NCI-H1417 (cell line): ENCODE data around the gene PDIA2.

Experiments used
- DNase-seq, 3 experiments: peaks; one replicate each; lab custom pipeline; 2025; lab: John Stamatoyannopoulos, UW

Gene PDIA2

GRCh38 chr16:280991-281659 lies 1.8 kb upstream of the PDIA2 start:
- peak in 2 of 3 experiments; percentile 10 to 22 for DNase-seq

DNA sequence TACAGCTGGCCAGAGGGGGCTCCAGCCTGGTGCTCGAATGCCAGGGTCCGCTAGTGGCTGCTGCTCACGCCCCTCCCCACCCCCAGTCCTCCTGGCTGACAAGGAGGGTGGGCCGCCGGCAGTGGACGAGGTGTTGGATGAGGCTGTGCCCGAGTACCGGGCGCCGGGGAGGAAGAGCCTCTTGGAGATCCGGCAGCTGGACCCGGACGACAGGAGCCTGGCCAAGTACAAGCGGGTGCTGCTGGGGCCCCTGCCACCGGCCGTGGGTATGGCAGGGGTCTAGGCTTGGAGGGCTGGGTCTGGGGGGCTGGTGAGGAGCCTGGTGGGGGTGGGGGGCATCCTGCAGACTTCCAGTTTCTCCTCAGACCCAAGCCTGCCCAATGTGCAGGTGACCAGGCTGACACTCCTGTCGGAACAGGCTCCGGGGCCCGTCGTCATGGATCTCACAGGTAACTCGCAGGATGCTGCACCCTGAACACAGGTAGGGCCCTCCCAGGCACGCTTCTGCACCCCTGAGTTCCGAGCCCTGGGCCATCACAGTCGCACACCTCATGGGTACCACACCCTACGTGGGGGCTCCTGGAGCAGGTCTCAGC lies 1.2 kb upstream of the PDIA2 start:
- DNase-seq: no peak

- no peak for DNase-seq
Measured at GRCh38 chr16:282491-282890, 473 bp upstream of the PDIA2 start.

- DNase-seq: no peak
Measured at GRCh38 chr16:284204-285120, 1.5 kb downstream of the PDIA2 start.

DNA sequence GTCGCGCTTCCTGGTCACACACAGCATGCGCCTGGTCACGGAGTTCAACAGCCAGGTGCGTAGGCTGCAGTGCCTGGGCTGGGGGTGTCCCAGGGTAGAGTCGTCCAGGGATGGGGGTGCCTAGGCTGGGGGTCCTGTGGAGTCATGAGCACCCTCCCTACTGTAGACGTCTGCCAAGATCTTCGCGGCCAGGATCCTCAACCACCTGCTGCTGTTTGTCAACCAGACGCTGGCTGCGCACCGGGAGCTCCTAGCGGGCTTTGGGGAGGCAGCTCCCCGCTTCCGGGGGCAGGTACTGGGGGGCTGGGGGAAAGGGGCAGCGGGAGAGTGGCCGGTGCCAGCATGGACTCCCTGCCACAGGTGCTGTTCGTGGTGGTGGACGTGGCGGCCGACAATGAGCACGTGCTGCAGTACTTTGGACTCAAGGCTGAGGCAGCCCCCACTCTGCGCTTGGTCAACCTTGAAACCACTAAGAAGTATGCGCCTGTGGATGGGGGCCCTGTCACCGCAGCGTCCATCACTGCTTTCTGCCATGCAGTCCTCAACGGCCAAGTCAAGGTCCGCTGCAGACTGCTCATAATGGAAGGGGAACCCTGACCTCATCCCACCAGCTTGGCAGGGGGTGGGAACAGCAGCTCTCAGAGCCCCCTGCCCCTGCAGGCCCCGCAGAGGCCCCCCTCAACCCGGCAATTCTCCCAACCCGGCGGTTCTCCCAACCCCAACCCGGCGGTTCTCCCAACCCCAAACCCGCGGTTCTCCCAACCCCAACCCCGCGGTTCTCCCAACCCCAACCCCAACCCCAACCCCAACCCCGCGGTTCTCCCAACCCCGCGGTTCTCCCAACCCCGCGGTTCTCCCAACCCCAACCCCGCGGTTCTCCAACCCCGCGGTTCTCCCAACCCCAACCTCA lies 2.4 kb downstream of the PDIA2 start:
- no peak for DNase-seq

DNA sequence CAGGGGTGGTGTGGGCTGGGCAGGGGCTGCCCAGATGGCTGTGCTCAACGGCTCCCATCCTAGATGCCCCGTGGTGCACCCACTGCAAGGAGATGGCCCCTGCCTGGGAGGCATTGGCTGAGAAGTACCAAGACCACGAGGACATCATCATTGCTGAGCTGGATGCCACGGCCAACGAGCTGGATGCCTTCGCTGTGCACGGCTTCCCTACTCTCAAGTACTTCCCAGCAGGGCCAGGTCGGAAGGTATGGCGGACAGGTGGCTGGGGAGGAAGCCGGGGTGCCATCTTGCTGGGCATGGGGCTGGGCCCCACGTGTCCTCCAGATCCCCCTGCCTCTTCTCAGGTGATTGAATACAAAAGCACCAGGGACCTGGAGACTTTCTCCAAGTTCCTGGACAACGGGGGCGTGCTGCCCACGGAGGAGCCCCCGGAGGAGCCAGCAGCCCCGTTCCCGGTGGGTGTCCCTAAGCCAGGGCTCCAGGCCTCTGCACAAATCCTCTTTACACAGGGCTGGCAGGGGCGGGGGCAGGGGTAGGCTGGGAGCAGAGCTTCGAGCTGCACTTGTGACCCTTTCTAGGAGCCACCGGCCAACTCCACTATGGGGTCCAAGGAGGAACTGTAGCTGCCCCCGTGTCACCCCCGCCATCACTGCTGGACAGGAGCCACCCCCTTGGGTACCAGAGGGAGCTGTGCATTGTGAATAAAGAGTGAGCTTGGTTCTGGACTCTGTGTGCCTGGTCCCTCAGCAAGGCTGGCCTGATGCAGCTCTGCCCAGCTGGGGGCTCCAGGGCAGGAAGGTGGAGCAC lies 3.7 kb downstream of the PDIA2 start:
- DNase-seq: no peak

DNA sequence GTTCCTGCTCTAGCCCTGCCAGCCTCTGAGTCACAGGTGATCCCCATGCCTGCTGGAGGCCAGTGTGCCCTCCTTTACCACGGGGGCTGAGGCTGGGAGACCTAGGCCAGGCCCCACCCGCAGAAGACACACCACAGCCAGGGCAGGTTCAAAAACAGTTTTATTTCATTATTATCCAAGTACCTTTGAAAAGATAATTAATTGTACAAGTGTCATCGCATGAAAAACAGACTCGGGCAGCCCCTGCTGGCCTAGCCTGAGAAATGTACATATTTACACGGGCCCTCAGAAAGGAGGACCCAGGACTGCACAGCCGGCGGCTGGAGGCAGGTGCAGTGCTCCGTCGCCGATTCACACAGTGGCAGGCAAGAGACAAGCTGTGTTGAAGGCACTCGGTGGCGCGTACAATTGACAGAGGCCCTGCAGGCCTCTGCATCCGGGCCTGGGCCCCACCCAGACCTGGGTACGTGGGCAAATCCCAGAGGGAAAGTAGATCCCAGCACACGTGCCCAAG lies 4.4 kb downstream of the PDIA2 start:
- peak; percentile 34 to 73 (median 47) for DNase-seq

DNA sequence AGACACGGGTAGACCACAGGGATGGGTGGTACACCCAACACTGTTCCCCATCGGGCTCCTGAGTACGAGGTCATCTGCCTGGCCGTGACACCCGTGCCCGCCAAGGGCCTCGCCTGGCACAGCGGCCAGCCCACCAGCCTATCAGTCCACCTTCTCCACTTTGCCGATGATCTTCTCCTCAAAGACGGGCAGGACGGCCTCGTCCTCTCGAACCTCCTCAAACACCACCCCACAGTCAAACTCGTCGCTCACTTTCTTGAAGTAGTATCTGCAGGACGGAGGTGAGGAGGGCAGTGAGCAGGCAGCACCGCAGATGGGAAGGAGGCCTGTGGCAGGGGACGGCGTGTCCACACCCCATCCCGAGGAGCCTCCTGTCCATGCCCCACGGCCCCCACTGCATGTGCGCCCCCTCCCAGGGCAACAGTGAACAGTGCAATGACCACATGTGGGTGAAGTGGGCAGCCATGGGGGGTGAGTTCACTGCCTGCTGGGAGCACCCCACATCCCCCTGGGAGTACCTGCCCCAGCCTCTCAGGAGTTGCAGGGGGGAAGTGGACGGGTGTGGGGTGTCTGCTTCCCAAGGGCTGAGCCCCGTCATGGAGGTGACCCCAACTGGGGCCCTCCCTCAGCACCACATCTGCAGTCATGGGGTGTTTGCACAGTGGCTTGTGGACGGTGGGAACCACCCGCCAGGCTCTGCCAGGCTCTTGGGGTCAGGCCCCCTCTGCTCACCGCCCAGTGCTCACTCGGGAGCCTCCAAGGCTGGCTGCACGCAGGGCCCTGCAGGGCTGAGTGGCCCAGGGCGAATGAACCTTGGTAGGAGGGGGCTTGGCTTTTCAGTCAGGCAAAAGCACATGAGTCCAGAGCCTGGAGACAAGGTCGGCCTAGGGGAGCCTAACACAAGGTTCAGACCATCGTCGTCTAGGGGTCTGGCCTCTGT lies 5.3 kb downstream of the PDIA2 start:
- no peak for DNase-seq

- DNase-seq: no peak
Measured at GRCh38 chr16:289395-289997, 6.5 kb downstream of the PDIA2 start.

GRCh38 chr16:290015-290680 lies 7.2 kb downstream of the PDIA2 start:
- DNase-seq: no peak

DNA sequence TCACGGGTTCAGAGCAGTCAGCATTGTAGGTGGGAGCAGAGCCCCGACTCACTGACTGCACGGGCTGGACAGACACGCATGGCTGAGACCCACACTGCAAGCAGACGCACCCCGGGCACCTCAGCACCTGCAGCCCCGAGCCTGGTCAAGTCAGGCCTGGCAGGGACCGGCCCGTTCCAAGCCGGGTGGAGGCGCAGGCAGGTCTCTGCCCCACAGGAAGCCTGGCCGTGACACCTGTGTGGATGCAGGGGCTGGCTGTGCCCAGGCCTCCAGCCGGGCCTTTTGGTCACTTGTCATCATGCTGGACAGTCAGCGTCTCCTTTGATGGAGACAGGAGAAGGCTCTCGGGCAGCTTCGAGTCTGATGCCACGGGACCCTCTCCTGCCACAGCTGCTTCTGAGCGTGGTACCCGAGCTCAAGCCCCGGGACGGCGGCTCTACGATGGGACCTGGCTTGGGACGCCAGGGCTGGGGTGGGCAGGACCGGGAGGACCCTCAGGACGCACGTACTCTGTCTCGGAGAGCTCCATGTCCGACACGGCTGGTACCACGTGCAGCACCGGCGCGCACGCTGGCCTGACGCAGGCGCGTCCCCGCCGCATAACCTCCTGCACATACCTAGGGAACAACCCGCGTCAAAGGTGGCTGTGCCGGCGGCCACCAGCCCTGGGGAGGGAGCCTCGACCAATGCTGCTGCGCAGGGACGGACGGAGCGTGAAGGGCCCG lies 7.9 kb downstream of the PDIA2 start:
- no peak for DNase-seq

DNA sequence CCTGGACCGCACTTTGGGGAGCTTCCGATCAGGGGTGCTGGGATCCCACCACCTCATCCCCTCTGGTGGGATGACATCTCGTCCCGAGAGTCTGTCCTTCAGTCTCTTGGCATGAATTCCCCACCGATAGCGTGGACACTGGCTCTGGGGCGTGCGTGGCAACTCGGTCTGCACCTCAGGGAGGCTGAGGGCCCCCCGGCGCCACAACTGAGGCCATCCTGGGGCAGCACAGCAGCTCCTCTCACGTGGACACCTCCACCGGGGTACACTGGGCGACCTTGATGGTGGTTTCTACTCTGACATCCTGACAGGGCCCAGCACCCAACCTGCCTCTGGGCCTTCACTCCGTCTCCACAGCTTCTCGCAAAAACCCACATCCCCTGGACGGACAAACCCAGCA lies 8.6 kb downstream of the PDIA2 start:
- DNase-seq: no peak

DNA sequence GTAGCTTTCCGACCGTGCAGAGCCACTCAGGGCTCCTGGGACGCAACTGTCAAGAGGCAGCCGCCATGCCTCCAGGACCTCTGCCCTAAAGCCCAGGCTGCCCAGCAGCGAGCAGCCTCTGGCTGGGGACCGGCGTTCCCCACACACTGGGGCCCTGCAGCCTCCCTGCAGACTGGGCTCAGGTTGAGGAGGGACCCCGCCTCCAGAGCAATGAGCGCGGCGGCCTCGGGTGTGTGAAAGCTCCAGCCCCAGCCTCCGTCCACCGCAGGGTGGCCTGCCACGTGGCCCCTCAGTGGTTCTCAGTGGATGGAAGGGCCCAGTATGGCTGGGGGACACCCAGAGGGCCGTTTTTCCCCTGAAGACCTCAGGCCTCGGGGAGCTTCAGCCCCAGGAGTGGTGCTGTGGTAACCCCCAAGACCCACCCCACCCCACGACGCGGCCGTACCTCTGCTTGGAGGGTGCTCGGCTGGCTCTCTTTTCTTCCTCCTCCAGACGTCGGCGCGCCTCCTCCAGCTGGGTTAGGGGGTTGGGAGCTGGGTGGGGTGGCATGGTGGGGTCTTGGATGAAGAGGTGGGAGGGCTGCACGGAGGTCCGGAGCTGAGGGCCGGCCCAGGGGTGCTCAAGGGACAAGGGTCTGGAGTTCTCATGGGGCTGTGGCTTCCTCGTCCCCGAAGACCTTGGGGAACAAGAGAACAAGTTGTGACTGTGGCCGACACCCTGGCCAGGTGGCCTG lies 10.2 kb downstream of the PDIA2 start:
- no peak for DNase-seq

- DNase-seq: no peak
Measured at GRCh38 chr16:296276-296675, 13.3 kb downstream of the PDIA2 start.

GRCh38 chr16:296806-297510 lies 14.0 kb downstream of the PDIA2 start:
- DNase-seq: no peak

DNA sequence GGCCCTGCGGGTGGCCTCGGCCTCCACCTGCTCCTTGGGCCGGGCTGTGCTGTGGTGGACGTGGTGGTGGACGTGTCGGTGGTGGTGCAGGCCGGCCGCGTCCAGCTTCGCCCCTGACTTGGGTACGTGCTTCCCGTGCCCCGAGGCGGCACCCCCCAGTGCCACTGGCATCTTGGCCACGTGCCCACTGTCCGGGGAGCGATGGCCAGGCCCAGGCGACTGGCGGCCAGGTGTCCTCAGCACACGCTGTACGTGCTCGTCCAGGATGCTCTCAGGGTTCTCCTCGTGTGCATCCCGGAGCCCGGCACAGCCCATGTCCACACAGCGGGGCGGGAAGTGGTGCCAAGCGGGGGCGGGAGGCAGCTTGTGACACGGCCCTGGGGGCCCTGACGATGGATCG lies 14.9 kb downstream of the PDIA2 start:
- DNase-seq: no peak

GRCh38 chr16:301235-301634 lies 18.3 kb downstream of the PDIA2 start:
- DNase-seq: no peak
